Loucy (cell line): ENCODE results near the gene TIMM44.

Experiments used
- H2AFZ ChIP-seq: fragments of 200-600 bp; sonication (generic); 2 replicates; pipeline ENCODE4 v1.6.0; 2016; ENCODE audit warnings: antibody characterized with exemption, mild to moderate bottlenecking, low read length, moderate library complexity
- H3F3A ChIP-seq: fragments of 200-600 bp; 2 replicates; pipeline ENCODE4 v1.6.0; 2016; ENCODE audit warnings: antibody characterized with exemption, low read depth, mild to moderate bottlenecking
- H3K27me3 ChIP-seq: fragments of 200-600 bp; sonication (generic); 2 replicates; pipeline ENCODE4 v1.6.1; 2014; ENCODE audit warnings: low read length, mild to moderate bottlenecking; ENCODE audit not compliant: insufficient read depth, poor library complexity, severe bottlenecking
- H3K36me3 ChIP-seq: fragments of 200-600 bp; sonication (generic); 2 replicates; pipeline ENCODE4 v1.6.1; 2016; ENCODE audit warnings: low read length; ENCODE audit not compliant: insufficient read depth
- H3K4me1 ChIP-seq: fragments of 200-600 bp; sonication (generic); 2 replicates; pipeline ENCODE4 v1.5.1; 2014; ENCODE audit warnings: low read length, mild to moderate bottlenecking; ENCODE audit not compliant: insufficient read depth, poor library complexity, severe bottlenecking
- H3K4me2 ChIP-seq: fragments of 200-600 bp; sonication (generic); 2 replicates; pipeline ENCODE4 v1.6.0; 2014; ENCODE audit warnings: antibody characterized with exemption, low read length, low read depth, mild to moderate bottlenecking; ENCODE audit not compliant: poor library complexity, severe bottlenecking
- H3K4me3 ChIP-seq: fragments of 200-600 bp; sonication (generic); 2 replicates; pipeline ENCODE4 v1.5.1; 2014; ENCODE audit warnings: low read length, mild to moderate bottlenecking, mixed read lengths; ENCODE audit not compliant: poor library complexity, severe bottlenecking
- H3K79me2 ChIP-seq: fragments of 200-600 bp; sonication (generic); 2 replicates; pipeline ENCODE4 v1.6.1; 2014; ENCODE audit warnings: low read length; ENCODE audit not compliant: insufficient read depth
- H3K9ac ChIP-seq: fragments of 200-600 bp; sonication (generic); 2 replicates; pipeline ENCODE4 v1.6.0; 2014; ENCODE audit warnings: mild to moderate bottlenecking, low read depth, low read length, moderate library complexity; ENCODE audit not compliant: poor library complexity, severe bottlenecking
- H3K9me2 ChIP-seq: fragments of 200-600 bp; sonication (generic); replicated peaks from 2 replicates; pipeline ENCODE4 v1.6.1; 2016; ENCODE audit warnings: low read depth, low read length, mixed read lengths
- H3K9me3 ChIP-seq: fragments of 200-600 bp; sonication (generic); 2 replicates; pipeline ENCODE4 v1.6.1; 2014; ENCODE audit warnings: mild to moderate bottlenecking, antibody characterized with exemption, low read length, low read depth; ENCODE audit not compliant: insufficient read depth
- H4K20me1 ChIP-seq: fragments of 200-600 bp; sonication (generic); 2 replicates; pipeline ENCODE4 v1.6.0; 2014; ENCODE audit warnings: antibody characterized with exemption, low read length, mild to moderate bottlenecking; ENCODE audit not compliant: insufficient read depth, poor library complexity, severe bottlenecking
- CTCF ChIP-seq: fragments of 200-600 bp; sonication (generic); conservative IDR thresholded peaks from 2 replicates; pipeline ENCODE4 v1.5.1; 2014; ENCODE audit warnings: mild to moderate bottlenecking, antibody characterized with exemption, low read length
- EZH2phosphoT487 ChIP-seq: fragments of 200-600 bp; IDR thresholded peaks from 2 replicates; pipeline ENCODE4 v1.6.1; 2018; ENCODE audit warnings: antibody characterized with exemption, mild to moderate bottlenecking, moderate library complexity, borderline replicate concordance

The TIMM44 gene

GRCh38 chr19:7942981-7943443 lies 454 bp downstream of the TIMM44 start:
- Histone ChIP-seq H3K79me2 (peaks cover 31% of the 10 kb centered on the region), H4K20me1 (no peaks in the 10 kb centered on the region), H3K9me2 (no peaks in the 10 kb centered on the region), H3K4me1 (peaks cover 6% of the 10 kb centered on the region), H2AFZ (peak overlapping the region; percentile 91), H3K9ac (peak overlapping the region; percentile 90), H3K36me3 (peaks cover 3% of the 10 kb centered on the region; the same call in 1 of the 2 replicates), H3K4me3 (peak overlapping the region; percentile 80), H3K9me3 (no peaks in the 10 kb centered on the region), H3K4me2 (peak overlapping the region; percentile 65), H3K27me3 (no peaks in the 10 kb centered on the region), H3F3A (no peaks in the 10 kb centered on the region)
- no peak for TF ChIP-seq CTCF
- TF ChIP-seq EZH2phosphoT487, result no peak

GRCh38 chr19:7941895-7942596 lies 1.4 kb downstream of the TIMM44 start:
- H3K79me2 ChIP-seq, result peaks cover 31% of the 10 kb centered on the region
- no peaks in the 10 kb centered on the region for H3K9me3 ChIP-seq
- H3K4me3 ChIP-seq, result peak overlapping the region; percentile 80
- H3K4me2 ChIP-seq, result peak overlapping the region; percentile 65
- no peaks in the 10 kb centered on the region for H3F3A ChIP-seq
- H3K36me3 ChIP-seq, result peaks cover 12% of the 10 kb centered on the region; the same call in 1 of the 2 replicates
- no peaks in the 10 kb centered on the region for H4K20me1 ChIP-seq
- H3K27me3 ChIP-seq, result no peaks in the 10 kb centered on the region
- no peaks in the 10 kb centered on the region for H3K9me2 ChIP-seq
- no peak overlapping the region for H2AFZ ChIP-seq
- TF ChIP-seq CTCF, result no peak
- no peak for TF ChIP-seq EZH2phosphoT487
- peaks cover 6% of the 10 kb centered on the region for H3K4me1 ChIP-seq
- peak overlapping the region; percentile 90 for H3K9ac ChIP-seq

GRCh38 chr19:7940841-7941240 lies 2.6 kb downstream of the TIMM44 start:
- peaks cover 6% of the 10 kb centered on the region for H3K4me1 ChIP-seq
- H3K9me2 ChIP-seq, result no peaks in the 10 kb centered on the region
- no peaks in the 10 kb centered on the region for H3K9me3 ChIP-seq
- no peaks in the 10 kb centered on the region for H3F3A ChIP-seq
- H4K20me1 ChIP-seq, result no peaks in the 10 kb centered on the region
- no peak overlapping the region for H2AFZ ChIP-seq
- no peaks in the 10 kb centered on the region for H3K27me3 ChIP-seq
- peaks cover 15% of the 10 kb centered on the region; the same call in 1 of the 2 replicates for H3K36me3 ChIP-seq
- TF ChIP-seq EZH2phosphoT487 (no peak), CTCF (no peak)
- no peak overlapping the region for H3K4me2 ChIP-seq
- peaks cover 31% of the 10 kb centered on the region for H3K79me2 ChIP-seq
- H3K9ac ChIP-seq, result no peak overlapping the region
- no peak overlapping the region for H3K4me3 ChIP-seq
